ENCODE measurements around the gene LTO1.

The LTO1 gene

GRCh38 chr11:69644071-69644961, 30.8 kb downstream of the LTO1 start:
- no peak for DNase-seq

- DNase-seq: no peak
Observed at GRCh38 chr11:69643646-69644045, 31.5 kb downstream of the LTO1 start.

- peak; percentile 79 for DNase-seq
Observed at GRCh38 chr11:69642913-69643632, 32.1 kb downstream of the LTO1 start.

GRCh38 chr11:69642549-69642912, 32.6 kb downstream of the LTO1 start:
- DNase-seq: no peak

- no peak for DNase-seq
Observed at GRCh38 chr11:69641681-69642548, 33.2 kb downstream of the LTO1 start.

GRCh38 chr11:69640995-69641581, 34.1 kb downstream of the LTO1 start, which contains the start of gene CCND1:
CCND1 (plus strand) TSS chr11:69641156; CDS start chr11:69641314, 158 bp downstream.
- no peak for DNase-seq

GRCh38 chr11:69640260-69640994, 34.7 kb downstream of the LTO1 start:
- DNase-seq: no peak

GRCh38 chr11:69639831-69640230, 35.3 kb downstream of the LTO1 start:
- no peak for DNase-seq

GRCh38 chr11:69638941-69639681, 36.0 kb downstream of the LTO1 start:
- DNase-seq: no peak

- no peak for DNase-seq
Observed at GRCh38 chr11:69637941-69638871, 36.9 kb downstream of the LTO1 start.

GRCh38 chr11:69637198-69637940, 37.8 kb downstream of the LTO1 start:
- no peak for DNase-seq

GRCh38 chr11:69636512-69637197, 38.5 kb downstream of the LTO1 start:
- DNase-seq: no peak

- no peak for DNase-seq
Observed at GRCh38 chr11:69635804-69636511, 39.2 kb downstream of the LTO1 start.

- DNase-seq: no peak
Observed at GRCh38 chr11:69635195-69635594, 40.0 kb downstream of the LTO1 start.

GRCh38 chr11:69634590-69634989, 40.6 kb downstream of the LTO1 start:
- no peak for DNase-seq

GRCh38 chr11:69634069-69634468, 41.1 kb downstream of the LTO1 start:
- DNase-seq: no peak

- DNase-seq: no peak
Observed at GRCh38 chr11:69632900-69633299, 42.3 kb downstream of the LTO1 start.

GRCh38 chr11:69630424-69630823, 44.7 kb downstream of the LTO1 start:
- DNase-seq: no peak
